NCI-H2196 (cell line): ENCODE measurements around the gene PHF21A.

Source experiments
- DNase-seq: peaks from one replicate; lab custom pipeline; 2025; ENCODE audit not compliant: unreplicated experiment; lab: John Stamatoyannopoulos, UW

Gene PHF21A

GRCh38 chr11:45924036-45924915, 197.0 kb downstream of the PHF21A start:
- DNase-seq = no peak

- peak; percentile 78 for DNase-seq
Measured at GRCh38 chr11:45922425-45923082, 198.7 kb downstream of the PHF21A start, which contains the start of gene LARGE2. Gene LARGE2, plus strand, starts transcription at chr11:45922656. Its CDS starts 227 bp downstream, at chr11:45922883.

DNA sequence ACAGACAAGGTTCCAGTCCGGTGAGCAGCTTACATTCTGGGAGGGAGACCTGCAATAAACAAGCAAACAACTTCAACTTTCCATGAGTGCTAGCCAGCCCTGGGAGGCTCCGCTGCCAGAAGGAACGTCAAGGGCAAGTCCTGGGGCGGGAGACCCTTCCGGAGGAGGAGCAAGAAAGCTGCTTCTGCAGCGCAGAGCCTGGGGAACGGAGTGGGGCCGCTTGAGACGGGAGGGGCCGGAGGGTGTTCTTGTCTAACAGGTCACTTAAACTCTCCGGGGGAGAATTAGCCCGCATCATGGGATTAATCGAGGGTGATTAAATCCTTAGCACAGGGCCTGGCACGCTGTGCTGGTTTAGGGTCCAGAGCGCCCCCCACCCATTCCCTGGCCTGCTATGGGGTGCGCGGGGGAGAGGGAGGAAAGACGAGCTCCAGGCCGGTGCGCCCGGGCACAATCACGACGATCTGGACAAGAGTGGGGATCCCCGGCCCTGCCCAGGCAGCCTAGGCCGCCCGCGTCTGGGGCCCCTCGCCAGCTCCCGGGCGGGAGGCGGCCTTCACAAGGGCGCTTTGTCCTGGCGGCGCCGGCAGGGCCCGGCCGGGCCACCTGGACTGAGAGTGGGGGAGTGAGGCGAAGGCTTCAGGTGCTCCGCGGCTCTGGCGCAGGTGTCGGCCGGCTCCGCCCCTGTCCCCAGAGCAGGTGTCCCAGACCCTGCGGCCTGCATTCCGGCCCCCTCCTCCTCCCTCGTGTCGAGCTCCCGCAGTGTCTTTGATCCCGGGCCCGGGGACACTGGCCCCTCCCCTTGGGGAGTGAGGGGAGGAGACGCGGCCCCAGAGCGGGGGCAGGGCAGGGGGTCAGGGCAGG, 199.5 kb downstream of the PHF21A start:
- peak; percentile 91 for DNase-seq

GRCh38 chr11:45920531-45921477, 200.4 kb downstream of the PHF21A start:
- DNase-seq = no peak

DNA sequence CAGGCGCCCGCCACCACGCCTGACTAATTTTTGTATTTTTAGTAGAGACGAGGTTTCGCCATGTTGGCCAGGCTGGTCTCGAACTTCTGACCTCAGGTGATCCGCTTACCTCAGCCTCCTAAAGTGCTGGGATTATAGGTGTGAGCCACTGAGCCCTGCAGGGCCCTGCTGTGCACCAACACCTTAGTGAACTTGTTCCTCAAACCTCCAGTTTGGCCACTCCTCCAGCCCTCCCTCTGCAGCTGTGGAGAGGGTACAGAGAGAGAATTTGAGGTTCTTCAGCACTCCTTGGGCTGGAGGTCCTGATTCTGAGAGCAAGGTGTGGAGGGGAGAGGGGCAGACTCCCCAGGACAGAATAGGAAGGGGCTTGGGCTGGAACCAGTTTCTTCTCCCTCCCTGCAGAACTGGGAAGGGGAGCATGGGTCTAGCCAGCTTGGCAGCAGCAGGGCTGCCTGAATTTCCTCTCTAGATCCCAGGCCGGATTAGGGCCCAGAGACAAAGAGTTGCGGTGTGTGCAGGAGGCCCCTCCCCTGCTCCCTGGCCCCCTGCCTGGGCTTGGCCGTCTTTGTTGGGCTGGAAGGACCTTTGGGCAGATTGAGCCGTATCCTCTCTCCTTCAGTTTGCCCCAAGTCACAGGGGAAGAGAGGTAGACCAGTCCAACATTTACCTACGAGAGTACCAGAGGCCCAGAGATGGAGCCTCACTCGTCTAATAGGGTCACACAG, 201.3 kb downstream of the PHF21A start:
- DNase-seq = no peak

- DNase-seq = no peak
Measured at GRCh38 chr11:45918962-45919675, 202.1 kb downstream of the PHF21A start.

GRCh38 chr11:45918331-45918941, 202.8 kb downstream of the PHF21A start:
- DNase-seq = peak; percentile 75

GRCh38 chr11:45917623-45918330, 203.5 kb downstream of the PHF21A start, which contains the start of gene PEX16:
Gene PEX16, minus strand, starts transcription at chr11:45917877. Its CDS starts 66 bp downstream, at chr11:45917811.
- peak; percentile 98 for DNase-seq

GRCh38 chr11:45917286-45917622, 204.0 kb downstream of the PHF21A start:
- no peak for DNase-seq

DNA sequence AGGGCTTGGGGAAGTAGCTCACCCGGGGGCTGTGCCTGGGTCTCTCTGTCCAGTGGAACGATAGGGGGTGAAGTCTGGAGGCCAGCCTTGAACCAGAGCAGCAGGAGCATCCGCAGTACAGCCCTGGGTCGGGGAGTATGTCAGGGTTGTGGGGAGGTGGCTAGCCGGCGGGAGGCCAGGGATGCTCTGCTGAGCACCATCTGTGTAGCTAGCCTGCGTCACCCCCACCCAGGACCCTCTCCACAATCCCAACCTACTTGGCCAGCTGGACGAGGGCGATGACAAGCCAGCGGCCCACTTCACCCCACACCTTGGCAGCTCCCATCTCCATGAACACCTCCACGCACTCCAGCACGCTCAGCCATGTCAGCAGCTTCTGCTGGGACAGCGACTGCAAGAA, 205.8 kb downstream of the PHF21A start:
- no peak for DNase-seq

DNA sequence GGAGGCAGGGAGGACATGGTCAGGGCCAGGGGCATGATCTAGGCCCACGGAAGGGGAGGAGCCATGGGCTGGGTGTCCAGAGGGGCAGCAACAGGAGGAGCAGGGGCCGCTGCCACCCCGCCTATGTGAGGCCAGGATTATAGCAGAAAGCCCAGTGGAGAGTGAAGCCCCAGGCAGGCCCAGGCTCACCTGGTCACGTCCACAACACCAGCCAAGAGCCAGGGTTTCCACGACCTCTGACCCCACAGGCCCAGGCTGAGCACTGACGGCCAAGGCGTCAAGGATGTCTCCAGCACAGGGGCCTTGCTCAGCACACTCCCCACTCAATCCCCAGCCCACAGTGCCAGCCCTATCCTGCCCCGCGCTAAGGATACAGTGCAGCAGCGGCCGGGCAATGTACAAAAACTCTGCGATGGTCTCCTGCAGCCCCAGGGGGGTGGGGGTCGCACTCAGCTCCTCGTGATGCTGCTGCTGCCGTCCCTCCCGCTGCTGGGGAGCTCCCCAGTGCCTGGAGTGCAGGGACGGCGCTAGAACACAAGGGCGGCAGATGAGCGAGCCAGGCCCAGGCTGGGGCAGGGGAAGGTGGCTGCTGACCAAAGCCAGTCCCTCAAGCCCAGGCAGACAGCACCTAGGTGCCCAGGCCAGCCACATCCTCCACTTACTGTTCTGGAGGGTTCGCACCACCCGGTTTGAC, 207.2 kb downstream of the PHF21A start:
- DNase-seq = no peak

DNA sequence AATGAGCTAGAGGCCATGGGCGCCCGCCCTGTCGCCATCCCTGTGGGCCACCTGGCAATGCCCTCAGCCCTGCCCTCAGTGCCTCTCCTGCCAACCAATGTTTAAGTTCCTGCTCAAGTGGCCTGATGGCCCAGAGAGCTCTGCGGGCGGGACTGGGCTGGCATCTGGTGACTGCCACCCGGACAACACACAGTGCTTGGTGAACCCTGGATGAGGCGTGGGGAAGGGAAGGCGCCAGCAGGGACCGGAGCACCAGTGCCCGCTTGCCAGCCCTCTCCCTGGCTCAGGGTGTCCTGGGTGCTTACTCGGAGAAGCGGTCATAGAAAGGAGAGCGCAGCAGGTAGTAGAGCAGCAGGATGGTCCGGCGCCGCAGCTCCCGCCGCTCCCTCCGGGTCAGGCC, 207.7 kb downstream of the PHF21A start:
- peak; percentile 25 for DNase-seq

DNA sequence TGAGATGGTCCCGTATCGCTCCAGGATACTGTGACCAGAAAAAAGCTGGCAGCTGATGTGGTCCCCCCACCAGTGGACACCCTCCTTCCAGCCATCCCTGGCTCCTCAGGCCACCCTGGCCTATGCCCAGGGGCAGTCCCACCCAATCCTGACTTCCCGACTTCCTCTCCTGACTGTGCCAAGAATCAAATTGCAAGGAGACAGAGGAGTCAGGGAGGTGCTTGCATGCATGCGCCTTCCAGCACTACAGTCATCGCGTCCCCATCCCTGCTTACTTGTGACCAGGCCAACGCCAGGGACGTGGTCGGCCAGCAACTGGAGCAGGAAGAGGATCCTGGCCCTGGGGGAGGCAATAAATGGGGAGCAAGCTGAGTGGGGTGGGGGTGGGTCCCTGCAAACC, 210.6 kb downstream of the PHF21A start:
- DNase-seq = no peak

GRCh38 chr11:45909594-45910475, 211.4 kb downstream of the PHF21A start:
- no peak for DNase-seq

GRCh38 chr11:45907911-45908370, 213.3 kb downstream of the PHF21A start:
- DNase-seq = no peak

DNA sequence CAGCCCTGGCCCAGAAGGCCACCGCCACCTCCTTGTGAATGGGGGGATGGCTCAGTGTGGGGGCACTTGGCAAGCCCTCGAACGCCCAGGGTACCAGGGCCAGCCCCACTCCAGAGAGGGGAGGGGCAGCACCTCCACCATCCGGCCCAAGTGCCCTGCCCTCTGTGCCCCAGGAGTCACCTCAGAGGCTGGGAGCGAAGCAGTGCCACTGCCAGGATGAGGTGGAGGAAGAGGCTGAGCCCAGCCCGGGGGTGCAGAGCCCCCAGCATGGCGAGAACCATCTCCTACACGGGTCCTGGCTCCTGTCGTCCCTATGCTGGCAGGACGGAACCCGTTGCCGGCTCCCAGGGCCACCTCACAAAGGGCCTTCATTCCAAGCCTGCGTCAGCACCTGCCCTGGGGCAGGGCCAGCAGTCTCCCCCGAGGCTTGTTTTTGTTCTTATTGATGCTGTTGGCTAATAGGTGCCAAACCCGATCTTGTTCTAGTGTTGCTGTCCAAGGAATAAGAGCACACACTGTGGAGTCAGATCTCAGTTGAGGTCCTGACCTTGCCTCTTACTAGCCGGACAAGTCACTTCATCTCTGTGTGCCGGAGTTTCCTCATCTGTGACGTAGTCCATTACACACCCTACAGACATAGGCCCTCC, 214.2 kb downstream of the PHF21A start, which contains the start of gene FREY1:
Gene FREY1 (minus strand): TSS at position 307 of the 647 bp plus-strand sequence. CDS start 26 bp downstream, at position 281.
- DNase-seq = no peak
